K562 treated with DMSO at 1 percent for 12 hours (cell line): ENCODE results near the gene MCCD1. TPM values are rescaled to one million over a fixed set of nuclear protein-coding genes. Genes with fewer than 3 reads are reported as not detected.

Experiments used
- total RNA-seq: library from RNA; unstranded; fragments of 300-600 nt; gene quantifications from 2 replicates; pipeline ENCODE4 v1.2.3, GENCODE V29; 2022; ENCODE audit not compliant: insufficient read depth

The MCCD1 gene, protein sequence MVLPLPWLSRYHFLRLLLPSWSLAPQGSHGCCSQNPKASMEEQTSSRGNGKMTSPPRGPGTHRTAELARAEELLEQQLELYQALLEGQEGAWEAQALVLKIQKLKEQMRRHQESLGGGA
- not detected in 2 replicates for total RNA-seq

DNA sequence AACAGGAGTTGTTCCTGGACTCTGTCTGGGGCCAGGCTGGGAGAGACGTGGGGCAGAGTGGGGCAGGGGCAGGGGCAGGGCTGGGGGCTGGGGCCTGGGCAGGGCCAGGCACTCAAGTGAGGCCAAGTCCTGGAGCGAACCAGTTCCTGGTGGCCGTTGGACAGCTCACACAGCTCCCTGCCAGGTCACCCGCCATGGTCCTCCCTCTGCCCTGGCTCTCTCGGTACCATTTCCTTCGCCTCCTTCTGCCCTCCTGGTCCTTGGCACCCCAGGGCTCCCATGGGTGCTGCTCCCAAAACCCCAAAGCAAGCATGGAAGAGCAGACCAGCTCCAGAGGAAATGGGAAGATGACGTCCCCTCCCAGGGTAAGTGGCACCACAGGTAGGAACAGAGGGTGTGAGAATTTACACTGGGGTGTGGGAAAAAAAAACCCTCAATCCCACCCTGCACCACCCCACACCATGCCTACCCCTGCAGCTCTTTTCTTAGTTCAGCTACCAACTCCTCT lies at the start of gene MCCD1:
MCCD1 (plus strand) TSS at position 142 of the 508 bp plus-strand sequence; CDS start at position 195, 53 bp downstream.

GRCh38 chr6:31497531-31498476 lies 31.0 kb upstream of the MCCD1 start, which contains the start of gene MICB:
MICB (plus strand) TSS chr6:31498145; CDS start chr6:31498194, 49 bp downstream.

DNA sequence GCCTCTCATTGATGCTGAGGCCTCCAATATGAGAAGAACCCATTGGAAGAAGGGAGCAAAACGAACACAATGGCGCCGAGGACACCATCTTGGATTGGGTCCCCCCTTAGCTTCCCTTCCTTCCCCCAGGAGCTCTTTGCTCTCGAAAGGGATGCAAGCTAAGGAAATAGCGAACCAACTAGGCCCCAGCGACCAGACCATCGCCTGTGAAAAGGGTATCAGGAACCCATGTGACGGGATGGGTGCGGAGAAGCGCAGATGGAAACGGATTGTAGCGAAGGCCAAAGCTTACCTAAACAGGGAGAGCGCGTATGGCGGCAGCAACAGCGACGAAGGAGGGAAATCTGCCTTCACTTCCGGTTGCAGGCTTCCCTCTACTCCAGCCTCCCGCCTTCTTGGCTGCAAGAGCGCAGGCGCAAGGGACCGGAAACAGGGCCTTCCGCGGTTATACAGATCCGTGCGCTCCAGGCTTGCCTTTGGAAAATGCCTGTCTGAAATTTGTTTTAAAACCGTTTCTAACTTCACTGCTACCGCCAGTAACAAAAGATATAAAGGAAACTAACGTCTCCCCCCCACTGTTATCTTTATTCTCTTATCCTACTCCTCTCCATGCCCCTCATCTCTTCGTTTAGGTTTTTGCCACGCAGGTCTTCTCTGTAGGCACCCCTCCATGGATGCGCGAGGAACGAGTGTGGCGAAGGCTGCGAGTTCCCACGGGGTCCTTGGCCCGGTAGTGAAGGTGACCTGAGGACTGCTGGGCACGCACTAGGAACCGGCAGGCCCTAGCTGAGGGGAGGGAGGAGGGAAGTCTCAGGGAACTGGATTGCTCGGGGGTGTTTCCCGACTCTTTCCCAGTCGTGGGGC lies 13.1 kb downstream of the MCCD1 start, which contains the start of gene DDX39B:
DDX39B (minus strand) TSS at position 346 of the 864 bp plus-strand sequence. CDS start 1,471 bp downstream, outside the sequence.

GRCh38 chr6:31546339-31546957 lies 17.7 kb downstream of the MCCD1 start, which contains the start of gene ATP6V1G2:
ATP6V1G2 (minus strand) TSS chr6:31546608; CDS start chr6:31546559, 49 bp downstream.

DNA sequence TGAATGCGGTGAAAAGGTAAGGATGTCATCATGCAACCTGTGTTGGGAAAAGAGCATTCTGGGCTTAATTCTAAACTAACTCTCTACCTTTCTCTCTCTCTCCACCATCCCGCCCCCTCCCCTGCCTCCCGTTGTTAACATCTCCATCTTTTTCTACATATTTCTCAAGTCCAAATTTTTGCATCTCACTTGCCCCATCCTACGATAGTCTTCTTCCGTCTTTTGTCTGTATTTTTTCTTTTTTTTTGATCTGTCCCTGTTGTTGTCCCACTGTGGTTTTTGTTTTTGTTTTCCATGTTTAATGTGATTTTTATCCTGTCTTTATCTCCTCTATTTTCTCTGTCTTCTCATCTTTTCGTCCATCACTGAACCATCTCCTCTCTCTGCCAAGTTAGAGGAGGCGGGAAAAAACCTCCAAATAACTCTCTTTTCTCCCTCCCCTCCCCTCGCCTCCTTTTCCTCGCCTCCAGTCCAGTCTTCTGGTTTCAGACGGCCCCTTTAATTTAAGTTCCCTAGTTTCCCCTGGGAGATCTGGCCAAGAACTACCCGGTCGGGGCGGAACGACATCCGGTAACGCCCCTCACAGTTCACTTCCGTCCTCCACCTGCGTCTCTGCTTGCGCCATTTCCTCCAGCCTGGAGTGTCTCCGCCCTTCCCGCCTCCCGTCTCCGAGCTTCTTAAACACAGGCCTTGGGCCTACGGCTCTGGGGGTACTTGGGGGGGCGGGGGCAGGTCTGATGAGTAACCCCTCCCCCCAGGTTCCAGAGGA lies 18.4 kb downstream of the MCCD1 start, which contains the start of gene NFKBIL1:
NFKBIL1 (plus strand) TSS at position 651 of the 769 bp plus-strand sequence; CDS start at position 738, 87 bp downstream.

GRCh38 chr6:31572041-31572911 lies 43.5 kb downstream of the MCCD1 start, which contains the start of gene LTA:
LTA (plus strand) TSS chr6:31572289; CDS start chr6:31572743, 454 bp downstream.

GRCh38 chr6:31575335-31575901 lies 46.7 kb downstream of the MCCD1 start, which contains the start of gene TNF:
TNF (plus strand) TSS chr6:31575565; CDS start chr6:31575742, 177 bp downstream.

Other genes starting within 250 kb of the MCCD1 start
- 6.5 and 7.7 TPM in 2 replicates for gene HLA-B, start 171.8 kb upstream of the MCCD1 start, total RNA-seq
- gene MICA, start 125.4 kb upstream of the MCCD1 start, total RNA-seq, result 19.1 and 31.6 TPM in 2 replicates
- gene MICB, start 30.8 kb upstream of the MCCD1 start, total RNA-seq, result 19.2 and 35.6 TPM in 2 replicates
- gene DDX39B, start 13.0 kb downstream of the MCCD1 start, total RNA-seq, result 110 and 208 TPM in 2 replicates
- not detected in 2 replicates for gene ATP6V1G2, start 17.6 kb downstream of the MCCD1 start, total RNA-seq
- 65.2 and 74.9 TPM in 2 replicates for gene NFKBIL1, start 18.6 kb downstream of the MCCD1 start, total RNA-seq
- 1.2 TPM in 1 of 2 replicates, not detected in the other for gene LTA, start 43.3 kb downstream of the MCCD1 start, total RNA-seq
- not detected in 2 replicates for gene TNF, start 46.6 kb downstream of the MCCD1 start, total RNA-seq
- gene LTB, start 53.5 kb downstream of the MCCD1 start, total RNA-seq, result 1.1 TPM in 1 of 2 replicates, not detected in the other
- gene LST1, start 57.3 kb downstream of the MCCD1 start, total RNA-seq, result 3.7 and 5.1 TPM in 2 replicates
- gene NCR3, start 64.0 kb downstream of the MCCD1 start, total RNA-seq, result 2.2 TPM in 1 of 2 replicates, not detected in the other
- gene AIF1, start 86.3 kb downstream of the MCCD1 start, total RNA-seq, result 8.8 and 20.6 TPM in 2 replicates
- gene PRRC2A, start 91.8 kb downstream of the MCCD1 start, total RNA-seq, result 149 and 261 TPM in 2 replicates
- 285 and 425 TPM in 2 replicates for gene BAG6, start 123.7 kb downstream of the MCCD1 start, total RNA-seq
- gene APOM, start 126.9 kb downstream of the MCCD1 start, total RNA-seq, result 3.6 and 14.1 TPM in 2 replicates
- gene C6orf47, start 131.8 kb downstream of the MCCD1 start, total RNA-seq, result 22.4 and 35.6 TPM in 2 replicates
- 48.9 and 50.1 TPM in 2 replicates for gene GPANK1, start 136.0 kb downstream of the MCCD1 start, total RNA-seq
- 524 and 598 TPM in 2 replicates for gene CSNK2B, start 137.1 kb downstream of the MCCD1 start, total RNA-seq
- gene LY6G5B, start 141.0 kb downstream of the MCCD1 start, total RNA-seq, result 2.1 and 12.9 TPM in 2 replicates
- not detected in 2 replicates for gene LY6G5C, start 152.1 kb downstream of the MCCD1 start, total RNA-seq
- gene ABHD16A, start 174.4 kb downstream of the MCCD1 start, total RNA-seq, result 80.3 and 103 TPM in 2 replicates
- not detected in 2 replicates for gene LY6G6F, start 177.9 kb downstream of the MCCD1 start, total RNA-seq
- gene LY6G6D, start 186.4 kb downstream of the MCCD1 start, total RNA-seq, result not detected in 2 replicates
- not detected in 2 replicates for gene LY6G6C, start 192.8 kb downstream of the MCCD1 start, total RNA-seq
- gene MPIG6B, start 194.4 kb downstream of the MCCD1 start, total RNA-seq, result not detected in 2 replicates
- gene DDAH2, start 200.3 kb downstream of the MCCD1 start, total RNA-seq, result 45.6 and 57.2 TPM in 2 replicates
- gene CLIC1, start 207.6 kb downstream of the MCCD1 start, total RNA-seq, result 1,195 and 1,297 TPM in 2 replicates
- gene MSH5, start 211.0 kb downstream of the MCCD1 start, total RNA-seq, result 14.8 and 39.6 TPM in 2 replicates
- 6.8 and 8.2 TPM in 2 replicates for gene SAPCD1, start 233.7 kb downstream of the MCCD1 start, total RNA-seq
- gene VWA7, start 248.4 kb downstream of the MCCD1 start, total RNA-seq, result 1.5 and 6.2 TPM in 2 replicates